NCI-H345 (cell line): ENCODE data around the gene TLE5.
"Not testable (repeated sequence)": the region's sequence is repeated elsewhere in the genome, so short reads cannot be mapped to it uniquely, and the experiment has no call there.

ENCODE experiments used
- DNase-seq: peaks from one replicate; lab custom pipeline; 2025; lab: John Stamatoyannopoulos, UW

The TLE5 gene

DNA sequence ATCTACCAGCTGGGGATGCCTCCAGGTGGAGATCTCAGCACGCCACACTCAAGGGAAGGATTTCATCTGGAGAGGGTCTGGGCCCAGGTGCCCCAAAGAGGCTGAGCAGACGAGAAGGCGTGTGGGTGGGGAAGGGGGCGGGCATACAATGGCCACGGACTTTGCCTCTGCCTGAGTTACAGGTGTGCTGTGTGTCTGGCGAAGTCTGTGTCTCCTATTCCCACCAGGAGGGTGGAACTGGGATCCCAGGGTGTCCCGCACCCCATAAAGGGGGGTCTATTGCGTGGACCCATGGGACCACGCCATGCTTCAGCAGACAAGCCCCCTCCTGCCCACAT lies 36.8 kb downstream of the TLE5 start:
- no peak for DNase-seq

GRCh38 chr19:3024870-3025548 lies 37.3 kb downstream of the TLE5 start:
- no peak for DNase-seq

- no peak for DNase-seq
These were observed 37.8 kb downstream of the TLE5 start for GRCh38 chr19:3024509-3024869.

GRCh38 chr19:3020321-3020960 lies 41.9 kb downstream of the TLE5 start:
- DNase-seq, result no peak

GRCh38 chr19:3019211-3019854 lies 43.0 kb downstream of the TLE5 start:
- DNase-seq, result no peak

DNA sequence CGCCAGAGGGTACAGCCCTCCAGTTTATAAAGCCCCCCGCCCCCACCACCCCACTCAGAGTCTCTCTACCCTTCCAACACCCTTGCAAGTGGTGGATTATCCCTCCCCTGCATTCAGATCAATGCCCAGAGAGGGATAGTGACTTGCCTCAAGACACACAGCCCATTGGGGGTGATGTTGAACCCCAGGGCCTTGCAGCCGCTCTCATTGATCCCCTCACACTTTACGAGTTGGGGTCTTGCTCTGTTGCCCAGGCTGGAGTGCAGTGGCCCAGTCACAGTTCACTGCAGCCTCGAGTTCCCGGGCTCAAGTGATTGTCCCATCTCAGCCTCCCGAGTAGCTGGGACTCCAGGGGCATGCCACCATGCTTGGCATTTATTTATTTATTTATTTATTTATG lies 44.4 kb downstream of the TLE5 start:
- no peak for DNase-seq

DNA sequence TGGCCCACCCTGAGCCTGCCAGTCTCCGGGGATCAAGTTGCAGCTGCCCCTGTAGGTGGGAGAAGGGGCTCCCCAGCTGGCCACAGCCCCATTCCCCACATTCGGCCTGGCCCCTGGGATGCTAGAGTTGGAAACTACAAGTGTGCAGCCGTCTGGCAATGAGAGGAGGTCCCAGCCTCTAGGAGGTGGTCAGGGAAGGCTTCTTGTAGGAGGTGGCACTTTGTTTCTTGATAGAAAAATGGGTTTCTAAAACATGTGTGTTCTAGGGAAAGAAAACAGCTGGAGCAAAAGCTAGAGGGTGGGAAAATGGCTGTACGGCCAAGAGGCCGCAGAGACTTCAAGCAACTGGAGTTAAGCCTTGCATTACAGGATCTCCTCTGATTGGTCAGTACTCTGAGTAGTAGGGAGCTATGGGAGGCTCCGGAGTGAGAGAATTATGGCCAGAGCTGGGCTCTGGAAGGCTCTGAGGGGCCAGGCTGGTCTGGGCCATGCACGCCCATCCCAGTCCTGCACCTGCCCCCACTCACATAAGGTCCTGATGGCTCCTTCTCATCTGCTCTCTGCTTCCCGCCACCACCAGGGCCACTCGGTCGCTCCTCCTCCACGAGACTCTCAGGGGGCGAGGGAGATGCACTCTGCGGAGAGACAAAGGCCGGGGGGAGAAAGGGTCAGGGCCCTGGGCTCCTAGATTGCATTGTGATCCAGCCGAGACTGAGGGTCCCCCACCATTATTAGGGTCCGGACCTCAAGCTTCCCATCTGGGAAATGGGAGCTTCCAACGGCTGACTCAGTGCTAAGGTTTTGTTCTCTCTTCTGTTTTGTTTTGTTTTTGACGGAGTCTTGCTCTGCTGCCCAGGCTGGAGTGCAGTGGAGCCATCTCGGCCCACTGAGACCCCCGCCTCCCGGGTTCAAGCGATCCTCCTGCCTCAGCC lies 46.9 kb downstream of the TLE5 start:
- no peak for DNase-seq

DNA sequence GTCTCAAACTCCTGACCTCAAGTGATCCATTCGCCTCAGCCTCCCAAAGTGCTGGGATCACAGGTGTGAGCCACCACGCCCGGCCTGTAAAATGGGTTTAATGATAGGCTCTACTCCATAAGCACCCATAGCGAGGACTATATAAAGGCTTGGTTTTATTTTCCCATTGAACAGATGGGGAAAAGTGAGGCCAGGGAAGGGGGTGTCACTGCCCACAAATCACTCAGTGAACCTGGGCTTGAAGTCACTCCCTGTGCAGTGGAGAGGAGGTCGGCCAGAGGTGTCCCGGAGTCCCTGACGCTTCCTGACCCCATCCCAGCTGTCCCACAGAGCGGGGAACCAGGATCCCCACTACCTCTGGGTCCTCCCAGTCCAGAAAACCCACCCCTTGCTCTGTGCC lies 48.2 kb downstream of the TLE5 start:
- DNase-seq, result no peak

GRCh38 chr19:3013263-3013725 lies 49.0 kb downstream of the TLE5 start:
- DNase-seq, result no peak

DNA sequence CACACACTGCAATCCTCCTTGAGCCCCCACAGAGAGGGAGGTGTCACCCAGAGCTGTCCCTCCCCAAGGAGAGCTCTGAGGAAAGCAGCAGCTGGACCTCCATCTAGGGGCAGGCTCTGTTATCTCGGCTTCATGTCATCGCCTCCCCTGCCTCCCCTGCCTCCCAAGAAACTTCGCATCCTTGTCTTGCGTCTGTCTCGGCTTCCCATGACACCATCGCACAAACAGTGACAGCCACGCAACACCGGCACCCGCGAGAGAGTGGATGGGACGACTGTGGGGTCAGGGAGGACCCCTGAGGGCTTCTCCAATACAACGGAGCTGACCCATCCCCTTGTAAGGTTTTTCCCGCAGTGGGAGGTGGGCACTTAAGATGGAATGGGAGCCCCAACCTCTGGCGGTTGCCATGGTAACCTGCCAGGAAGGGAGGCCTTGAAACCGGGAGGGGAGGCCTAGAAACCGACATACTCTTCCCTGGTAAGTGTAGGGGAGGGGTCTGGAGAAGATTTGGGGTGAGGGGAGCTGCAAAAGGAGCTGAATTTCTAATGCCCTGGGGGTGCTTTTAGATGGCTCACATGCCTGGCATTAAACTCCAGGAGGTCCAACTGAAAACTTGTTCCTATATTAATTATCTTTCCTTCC lies 49.6 kb downstream of the TLE5 start:
- no peak for DNase-seq

GRCh38 chr19:3012059-3012458 lies 50.2 kb downstream of the TLE5 start:
- DNase-seq, result not testable (repeated sequence)

DNA sequence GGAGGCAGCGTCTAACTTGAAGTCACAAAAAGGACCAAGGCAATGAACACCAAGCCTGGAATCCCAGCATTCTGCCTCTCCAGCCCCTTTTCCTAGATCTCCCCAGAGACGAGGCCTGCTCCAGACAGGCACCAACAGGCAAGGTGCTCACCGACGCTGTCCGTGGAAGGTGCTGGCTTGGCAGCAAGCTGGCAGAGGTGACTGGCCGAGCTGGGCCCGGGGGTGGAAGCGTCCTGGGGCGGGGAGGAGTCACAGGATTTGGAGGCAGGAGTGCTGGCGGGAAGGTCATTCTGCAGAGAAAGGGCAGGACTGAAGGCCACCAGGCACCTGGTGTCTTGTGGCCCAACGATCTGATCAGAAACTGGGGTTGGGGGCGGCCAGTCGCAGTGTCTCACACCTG lies 51.4 kb downstream of the TLE5 start:
- DNase-seq, result no peak

DNA sequence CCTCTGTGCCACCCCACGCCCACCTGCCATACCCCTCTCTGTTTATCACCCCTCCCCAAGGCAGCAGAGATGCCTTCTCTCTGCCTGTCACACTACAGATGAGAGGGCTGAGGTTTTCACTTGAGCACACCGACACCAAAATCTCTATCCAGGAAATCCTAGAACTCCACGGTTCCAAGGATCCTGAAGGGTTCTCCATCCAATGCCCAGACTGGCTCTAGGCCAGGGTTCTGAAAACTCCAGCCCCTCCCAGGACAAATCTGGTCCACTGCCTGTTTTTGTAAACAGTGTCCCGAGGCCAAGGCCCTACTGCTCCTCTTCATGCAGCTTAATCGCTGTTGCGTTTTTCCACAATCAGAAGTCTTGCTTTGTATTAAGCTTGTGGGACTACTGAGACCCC lies 53.3 kb downstream of the TLE5 start:
- no peak for DNase-seq

DNA sequence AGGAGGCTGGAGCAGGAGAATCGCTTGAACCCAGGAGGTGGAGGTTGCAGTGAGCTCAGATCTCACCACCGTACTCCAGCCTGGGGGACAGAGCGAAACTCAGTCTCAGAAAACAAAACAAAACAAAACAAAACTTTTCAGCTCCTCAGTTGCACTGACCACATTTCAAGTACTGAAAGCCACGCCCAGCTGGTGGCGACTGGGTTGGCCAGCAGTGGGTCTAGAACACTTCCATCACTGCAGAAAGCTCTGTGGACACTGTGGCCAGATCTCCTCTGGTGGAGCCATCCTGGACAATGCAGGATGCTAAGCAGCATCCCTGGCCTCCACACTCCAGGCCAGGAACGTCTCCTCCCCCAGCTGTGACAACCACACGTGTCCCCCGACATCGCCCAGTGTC lies 54.3 kb downstream of the TLE5 start:
- no peak for DNase-seq

DNA sequence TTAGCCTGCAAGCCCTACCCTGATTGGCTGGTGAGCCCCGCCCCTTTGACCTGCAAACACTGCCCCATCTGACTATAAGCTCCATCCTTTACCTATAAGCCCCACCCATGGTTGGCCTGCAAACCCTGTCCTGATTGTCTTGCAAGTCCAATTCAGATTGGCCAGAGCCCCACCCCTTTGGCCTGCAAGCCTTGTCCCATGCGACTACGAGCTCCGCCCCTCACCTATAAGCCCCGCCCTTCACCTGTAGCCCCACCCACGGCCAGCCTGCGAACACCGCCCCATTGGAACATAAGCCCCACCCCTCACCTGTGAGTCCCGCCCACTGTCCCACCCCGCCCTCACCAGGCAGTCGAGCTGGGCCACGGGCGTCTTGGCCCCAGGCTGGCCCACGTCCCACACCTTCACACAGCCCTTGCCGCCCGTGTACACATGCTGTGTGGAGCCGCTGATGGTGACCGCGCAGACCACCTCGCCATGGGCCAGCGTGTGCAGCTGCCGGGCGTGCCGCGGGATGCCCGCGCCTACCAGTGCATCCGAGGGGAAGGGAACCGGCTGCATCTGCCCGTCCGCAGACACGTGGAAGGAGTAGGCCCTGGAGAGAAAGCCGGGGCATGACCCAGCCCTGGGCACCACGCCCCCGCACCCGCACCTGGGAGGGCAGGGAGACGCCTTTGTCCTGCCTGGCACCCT lies 56.1 kb downstream of the TLE5 start:
- no peak for DNase-seq

GRCh38 chr19:3005345-3005744 lies 57.0 kb downstream of the TLE5 start:
- no peak for DNase-seq

DNA sequence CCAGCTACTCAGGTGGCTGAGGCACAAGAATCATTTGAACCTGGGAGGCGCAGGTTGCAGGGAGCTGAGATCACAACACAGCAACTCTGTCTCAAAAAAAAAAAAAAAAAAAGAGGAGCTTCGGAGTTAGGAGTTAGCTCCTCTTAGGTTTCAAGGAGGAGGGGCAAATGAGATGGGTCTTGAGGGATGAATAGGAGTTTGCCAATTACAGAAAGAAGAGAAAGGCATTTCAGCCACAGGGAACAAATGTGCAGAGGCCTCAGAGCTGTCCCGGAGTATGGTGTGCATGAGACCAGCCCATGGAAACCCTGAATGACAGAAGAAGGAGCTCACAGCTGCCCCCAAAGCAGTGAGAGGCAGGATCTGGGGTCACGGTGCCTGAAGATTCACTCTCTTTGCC lies 57.8 kb downstream of the TLE5 start:
- DNase-seq, result no peak

DNA sequence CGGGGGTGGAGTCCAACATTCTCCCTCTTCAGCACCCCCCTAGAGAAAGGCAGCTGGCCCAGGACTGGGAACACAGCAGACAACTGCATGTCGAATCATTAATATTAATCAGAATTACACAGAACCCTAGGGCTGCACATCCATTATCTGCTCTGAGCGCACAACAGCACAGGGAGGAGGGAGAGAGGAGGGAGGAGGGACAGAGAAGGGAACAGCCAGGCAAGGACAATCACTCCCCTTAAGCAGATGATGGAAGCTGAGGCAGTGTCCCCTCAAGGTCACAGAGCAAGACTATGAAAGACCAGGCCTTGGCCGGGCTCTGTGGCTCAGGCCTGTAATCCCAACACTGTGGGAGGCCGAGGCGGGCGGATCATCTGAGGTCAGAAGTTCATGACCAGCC lies 59.2 kb downstream of the TLE5 start:
- DNase-seq, result no peak
